Caco-2 (cell line): ENCODE data around the gene ABAT. TPM values are rescaled to one million over a fixed set of nuclear protein-coding genes. Genes with fewer than 3 reads are reported as not detected.

Experiments used
- BruUV-seq: library from RNA; stranded (reverse); fragments of 400-500 nt; replicated peaks from 2 replicates; lab custom pipeline; 2021; lab: Mats Ljungman, UMichigan
- CTCF ChIA-PET: fragments of 300-600 bp; sonication (Branson Sonifier 250); formaldehyde crosslinking; loops from one replicate; lab custom pipeline; 2022; ENCODE audit warnings: antibody characterized with exemption; lab: Charles Lee
- POLR2A ChIA-PET: fragments of 300-600 bp; sonication (Branson Sonifier 250); formaldehyde crosslinking; loops from one replicate; lab custom pipeline; 2022; ENCODE audit warnings: antibody characterized with exemption; lab: Charles Lee
- DNase-seq, 2 experiments: peaks; one replicate each; pipeline versions ENCODE4 v3.0.0 to v3.0.0-alpha.2; 2020 to 2022
- H3K27me3 ChIP-seq: replicated peaks from 2 replicates; pipeline ENCODE4 v1.6.0; 2011; ENCODE audit warnings: low read length; ENCODE audit not compliant: control insufficient read depth, insufficient read depth
- H3K36me3 ChIP-seq: 2 replicates; pipeline ENCODE4 v1.5.1; 2011; ENCODE audit warnings: low read length; ENCODE audit not compliant: control insufficient read depth, insufficient read depth
- H3K4me1 ChIP-seq: fragments of 250-450 bp; sonication (Bioruptor Pico); 2 replicates; pipeline ENCODE4 v1.5.1; 2020; ENCODE audit warnings: mild to moderate bottlenecking
- H3K4me3 ChIP-seq: 2 replicates; pipeline ENCODE4 v1.5.1; 2011; ENCODE audit warnings: low read depth, mild to moderate bottlenecking, control low read depth, low read length
- H3K9me3 ChIP-seq: fragments of 250-450 bp; sonication (Bioruptor Pico); 2 replicates; pipeline ENCODE4 v1.5.1; 2020; ENCODE audit warnings: mild to moderate bottlenecking, moderate library complexity
- H3K27ac Mint-ChIP-seq: one replicate; pipeline ENCODE4 v1.8.0; 2022; ENCODE audit warnings: mixed read lengths; ENCODE audit not compliant: unreplicated experiment
- H3K27me3 Mint-ChIP-seq: one replicate; pipeline ENCODE4 v1.8.0; 2022; ENCODE audit warnings: mixed read lengths; ENCODE audit not compliant: insufficient read depth, unreplicated experiment
- H3K36me3 Mint-ChIP-seq: one replicate; pipeline ENCODE4 v1.8.0; 2022; ENCODE audit warnings: mild to moderate bottlenecking, mixed read lengths; ENCODE audit not compliant: insufficient read depth, unreplicated experiment
- H3K4me1 Mint-ChIP-seq: one replicate; pipeline ENCODE4 v1.8.0; 2022; ENCODE audit warnings: low read depth, mixed read lengths; ENCODE audit not compliant: unreplicated experiment
- H3K4me3 Mint-ChIP-seq: one replicate; pipeline ENCODE4 v1.8.0; 2022; ENCODE audit warnings: mild to moderate bottlenecking, moderate library complexity, mixed read lengths; ENCODE audit not compliant: unreplicated experiment
- H3K9me3 Mint-ChIP-seq: one replicate; pipeline ENCODE4 v1.8.0; 2022; ENCODE audit warnings: mixed read lengths; ENCODE audit not compliant: unreplicated experiment
- CTCF ChIP-seq, 2 experiments: fragments of 200-600 bp in 1 of 2; IDR thresholded peaks; 1 replicate in 1 of 2; 2 replicates in 1 of 2; pipeline versions ENCODE4 v1.5.1 to v1.8.0; 2011 to 2022; ENCODE audit warnings: antibody characterized with exemption in 1 of 2, control low read depth in 1 of 2, inconsistent platforms in 1 of 2, low read depth in 1 of 2, low read length in 1 of 2, mild to moderate bottlenecking in 1 of 2, moderate library complexity in 1 of 2; ENCODE audit not compliant: insufficient read depth in 1 of 2, severe bottlenecking in 1 of 2, unreplicated experiment in 1 of 2
- intact Hi-C: fragments of 100-400 bp; cut with micrococcal nuclease; formaldehyde crosslinking; loops from one replicate; pipeline ENCODE4 v1.10.0; 2022; ENCODE audit not compliant: unreplicated experiment
- total RNA-seq: library from RNA; stranded (reverse); gene quantifications from 2 replicates; pipeline ENCODE4 v1.2.3, GENCODE V29; 2022

Gene ABAT
- total RNA-seq, 1 experiment from 2014 or later, result 34.9 TPM

GRCh38 chr16:8631373-8631772 is 43.0 kb upstream of the ABAT start:
- intact Hi-C loops, result no loop called here
- H3K27me3 Mint-ChIP-seq, result no peaks in the 10 kb centered on the region
- TF ChIP-seq CTCF (IDR thresholded peaks at IDR 0.05; ENCODE audit: insufficient read depth in 1 of 2, low read depth in 1 of 2, low read length in 1 of 2, severe bottlenecking in 1 of 2, unreplicated experiment in 1 of 2), result no peak
- no peak for DNase-seq
- no peak overlapping the region for H3K27ac Mint-ChIP-seq
- H3K4me1 Mint-ChIP-seq, result no peaks in the 10 kb centered on the region
- Histone ChIP-seq H3K9me3 (no peaks in the 10 kb centered on the region), H3K27me3 (no peaks in the 10 kb centered on the region), H3K36me3 (peaks cover 1% of the 10 kb centered on the region; the same call in 1 of the 2 replicates), H3K4me1 (no peaks in the 10 kb centered on the region), H3K4me3 (no peak overlapping the region)
- H3K36me3 Mint-ChIP-seq, result peaks cover 47% of the 10 kb centered on the region
- no peak overlapping the region for H3K4me3 Mint-ChIP-seq
- POLR2A ChIA-PET, result no interaction called here
- H3K9me3 Mint-ChIP-seq, result no peaks in the 10 kb centered on the region
- CTCF ChIA-PET, result no interaction called here
- no TSS peak for BruUV-seq

GRCh38 chr16:8631818-8632465 is 42.5 kb upstream of the ABAT start:
- Mint-ChIP-seq H3K4me3 (no peak overlapping the region), H3K9me3 (no peaks in the 10 kb centered on the region), H3K4me1 (no peaks in the 10 kb centered on the region), H3K27me3 (no peaks in the 10 kb centered on the region), H3K36me3 (peaks cover 48% of the 10 kb centered on the region), H3K27ac (no peak overlapping the region)
- Histone ChIP-seq H3K9me3 (no peaks in the 10 kb centered on the region), H3K4me3 (no peak overlapping the region), H3K36me3 (peaks cover 1% of the 10 kb centered on the region; the same call in 1 of the 2 replicates), H3K27me3 (no peaks in the 10 kb centered on the region), H3K4me1 (no peaks in the 10 kb centered on the region)
- no peak for DNase-seq
- intact Hi-C loops, result no loop called here
- no TSS peak for BruUV-seq
- TF ChIP-seq CTCF (IDR thresholded peaks at IDR 0.05; ENCODE audit: insufficient read depth in 1 of 2, low read depth in 1 of 2, low read length in 1 of 2, severe bottlenecking in 1 of 2, unreplicated experiment in 1 of 2), result no peak
- ChIA-PET CTCF (no interaction called here), POLR2A (no interaction called here)

DNA sequence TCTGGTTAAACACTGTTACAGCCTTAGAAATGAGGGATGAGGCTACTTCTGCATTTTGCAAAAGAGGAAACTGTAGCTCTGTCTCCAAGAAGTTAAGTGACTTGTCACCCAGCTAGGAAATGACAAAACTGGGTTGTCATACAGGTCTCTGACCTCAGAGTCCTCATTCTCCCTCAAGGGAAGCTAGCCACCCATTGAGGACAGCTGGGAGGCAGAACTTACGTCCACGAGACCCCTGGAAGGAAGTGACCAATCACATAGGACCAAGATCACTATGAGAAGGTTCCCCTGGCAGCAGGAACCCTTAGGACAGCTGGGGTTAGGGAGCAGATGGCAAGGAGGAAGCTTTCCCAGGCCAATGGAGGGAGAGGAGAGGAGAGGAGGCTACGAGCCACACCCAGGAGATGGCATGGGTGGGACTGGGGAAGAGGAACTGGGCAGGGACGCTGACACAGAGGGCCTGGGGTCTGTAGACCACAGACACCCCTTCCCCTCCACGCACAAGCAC is 41.7 kb upstream of the ABAT start:
- Histone ChIP-seq H3K36me3 (peaks cover 4% of the 10 kb centered on the region), H3K9me3 (no peaks in the 10 kb centered on the region), H3K4me3 (no peak overlapping the region), H3K4me1 (no peaks in the 10 kb centered on the region), H3K27me3 (no peaks in the 10 kb centered on the region)
- H3K27me3 Mint-ChIP-seq, result no peaks in the 10 kb centered on the region
- BruUV-seq, result no TSS peak
- H3K36me3 Mint-ChIP-seq, result peaks cover 49% of the 10 kb centered on the region
- no peak overlapping the region for H3K27ac Mint-ChIP-seq
- no peaks in the 10 kb centered on the region for H3K9me3 Mint-ChIP-seq
- ChIA-PET POLR2A (no interaction called here), CTCF (no interaction called here)
- no peaks in the 10 kb centered on the region for H3K4me1 Mint-ChIP-seq
- no peak for DNase-seq
- intact Hi-C loops, result no loop called here
- no peak for TF ChIP-seq CTCF (IDR thresholded peaks at IDR 0.05; ENCODE audit: insufficient read depth in 1 of 2, low read depth in 1 of 2, low read length in 1 of 2, severe bottlenecking in 1 of 2, unreplicated experiment in 1 of 2)
- H3K4me3 Mint-ChIP-seq, result no peak overlapping the region
